Common myeloid progenitor, CD34-positive (primary cell): ENCODE data around the gene MAN1A2.

ENCODE experiments used
- CTCF ChIA-PET: fragments of 350-600 bp; sonication (Branson Sonifier 250); formaldehyde crosslinking; loops from one replicate; lab custom pipeline; 2021; ENCODE audit warnings: antibody characterized with exemption; lab: Charles Lee
- POLR2A ChIA-PET: fragments of 350-600 bp; sonication (Branson Sonifier 250); formaldehyde crosslinking; loops from one replicate; lab custom pipeline; 2021; ENCODE audit warnings: antibody characterized with exemption; lab: Charles Lee
- DNase-seq, 3 donors: peaks; one replicate each; pipeline versions ENCODE4 v3.0.0 to v3.0.0-alpha.2; 2013
- H3K27ac ChIP-seq, 2 experiments: 1 replicate in 1 of 2; 2 replicates in 1 of 2; pipeline ENCODE4 v1.7.0; 2013; ENCODE audit warnings: inconsistent platforms in 2 of 2, low read length in 2 of 2, mild to moderate bottlenecking in 2 of 2, low read depth in 1 of 2, moderate library complexity in 1 of 2; ENCODE audit not compliant: severe bottlenecking in 2 of 2, insufficient read depth in 1 of 2, poor library complexity in 1 of 2
- H3K27me3 ChIP-seq, 5 experiments: replicated peaks in 2 of 5; 1 replicate in 3 of 5; 2 replicates in 2 of 5; pipeline versions ENCODE4 v1.6.1 to v1.7.0; 2013; ENCODE audit warnings: low read length in 4 of 5, mild to moderate bottlenecking in 2 of 5, moderate library complexity in 2 of 5, inconsistent platforms in 1 of 5; ENCODE audit not compliant: insufficient read depth in 5 of 5, control insufficient read depth in 4 of 5
- H3K36me3 ChIP-seq, 4 experiments: 1 replicate in 2 of 4; 2 replicates in 2 of 4; pipeline versions ENCODE4 v1.6.1 to v1.7.0; 2013; ENCODE audit warnings: low read length in 3 of 4, control low read depth in 1 of 4, mild to moderate bottlenecking in 1 of 4; ENCODE audit not compliant: control insufficient read depth in 4 of 4, insufficient read depth in 4 of 4
- H3K4me1 ChIP-seq, 4 experiments: 1 replicate in 3 of 4; 2 replicates in 1 of 4; pipeline versions ENCODE4 v1.6.1 to v1.7.1; 2013; ENCODE audit warnings: low read length in 3 of 4, mild to moderate bottlenecking in 3 of 4, control low read depth in 1 of 4, inconsistent platforms in 1 of 4, moderate library complexity in 1 of 4; ENCODE audit not compliant: control insufficient read depth in 4 of 4, insufficient read depth in 4 of 4; ENCODE audit errors: control extremely low read depth in 1 of 4
- H3K4me3 ChIP-seq, 7 experiments: 1 replicate in 4 of 7; 2 replicates in 3 of 7; pipeline versions ENCODE4 v1.5.1 to v1.7.0; 2013; ENCODE audit warnings: mild to moderate bottlenecking in 7 of 7, low read length in 6 of 7, moderate library complexity in 6 of 7, inconsistent platforms in 2 of 7, low read depth in 2 of 7, control low read depth in 1 of 7; ENCODE audit not compliant: insufficient read depth in 4 of 7, control insufficient read depth in 1 of 7; ENCODE audit errors: extremely low read depth in 1 of 7
- H3K9me3 ChIP-seq, 5 experiments: 1 replicate in 4 of 5; 2 replicates in 1 of 5; pipeline versions ENCODE4 v1.6.1 to v1.7.1; 2013; ENCODE audit warnings: low read length in 4 of 5, mild to moderate bottlenecking in 2 of 5, inconsistent platforms in 1 of 5, low read depth in 1 of 5, moderate library complexity in 1 of 5; ENCODE audit not compliant: control insufficient read depth in 4 of 5, insufficient read depth in 2 of 5; ENCODE audit errors: control extremely low read depth in 1 of 5
- WGBS: methylation state at CpG from one replicate; pipeline ENCODE4 v1.1.5; 2013; ENCODE audit not compliant: insufficient coverage; 5-methylcytosine and 5-hydroxymethylcytosine counted together

Gene MAN1A2

GRCh38 chr1:117370071-117370470 lies 2.8 kb downstream of the MAN1A2 start:
- DNase-seq, result no peak
- peak overlapping the region in 6 of 7 experiments; percentile 19 to 98 (median 54) for H3K4me3 ChIP-seq
- peaks cover 0 to 2% (median 0%) of the 10 kb centered on the region in 4 experiments for H3K36me3 ChIP-seq
- WGBS, result 73% methylated on average over 2 of the region's 2 CpGs
- H3K9me3 ChIP-seq, result no peaks in the 10 kb centered on the region
- H3K4me1 ChIP-seq, result peaks cover 28 to 49% (median 41%) of the 10 kb centered on the region in 4 experiments
- H3K27ac ChIP-seq, result peak overlapping the region in 1 of 2 experiments; percentile 59
- no peaks in the 10 kb centered on the region for H3K27me3 ChIP-seq
- CTCF ChIA-PET, result no interaction called here
- POLR2A ChIA-PET, result no interaction called here

- H3K27ac ChIP-seq, result peak overlapping the region in 1 of 2 experiments; percentile 59
- POLR2A ChIA-PET, result no interaction called here
- no peaks in the 10 kb centered on the region for H3K27me3 ChIP-seq
- H3K4me3 ChIP-seq, result peak overlapping the region in 5 of 7 experiments; percentile 19 to 98 (median 67)
- DNase-seq, result no peak
- H3K9me3 ChIP-seq, result no peaks in the 10 kb centered on the region
- H3K36me3 ChIP-seq, result peaks cover 0 to 2% (median 0%) of the 10 kb centered on the region in 4 experiments
- peaks cover 31 to 45% (median 37%) of the 10 kb centered on the region in 4 experiments for H3K4me1 ChIP-seq
- CTCF ChIA-PET, result no interaction called here
These were observed 3.3 kb downstream of the MAN1A2 start for GRCh38 chr1:117370509-117370908.

GRCh38 chr1:117371441-117372151 lies 4.3 kb downstream of the MAN1A2 start:
- Histone ChIP-seq H3K36me3 (peaks cover 0 to 4% (median 1%) of the 10 kb centered on the region in 4 experiments), H3K4me3 (peak overlapping the region in 3 of 7 experiments; percentile 6 to 36 (median 7)), H3K9me3 (peaks cover 0 to 2% (median 0%) of the 10 kb centered on the region in 5 experiments), H3K4me1 (peaks cover 24 to 37% (median 31%) of the 10 kb centered on the region in 4 experiments), H3K27ac (no peak overlapping the region), H3K27me3 (no peaks in the 10 kb centered on the region)
- POLR2A ChIA-PET, result interaction anchor here (0.6 kb wide), 1 partner anchor 73 kb away, joined by 3 read pairs; no protein-coding TSS in a partner anchor
- no peak for DNase-seq
- WGBS, result 77% methylated on average over 1 of the region's 4 CpGs
- CTCF ChIA-PET, result no interaction called here

- no CpG with 5 or more reads among the region's 5 CpGs for WGBS
- no peak overlapping the region for H3K27ac ChIP-seq
- H3K27me3 ChIP-seq, result no peaks in the 10 kb centered on the region
- CTCF ChIA-PET, result no interaction called here
- DNase-seq, result no peak
- POLR2A ChIA-PET, result no interaction called here
- H3K4me1 ChIP-seq, result peaks cover 24 to 32% (median 28%) of the 10 kb centered on the region in 4 experiments
- H3K36me3 ChIP-seq, result peaks cover 0 to 4% (median 1%) of the 10 kb centered on the region in 4 experiments
- no peak overlapping the region for H3K4me3 ChIP-seq
- H3K9me3 ChIP-seq, result peaks cover 0 to 2% (median 0%) of the 10 kb centered on the region in 5 experiments
These were observed 5.7 kb downstream of the MAN1A2 start for GRCh38 chr1:117372863-117373412.

- ChIA-PET POLR2A (no interaction called here), CTCF (no interaction called here)
- Histone ChIP-seq H3K9me3 (peaks cover 0 to 2% (median 0%) of the 10 kb centered on the region in 5 experiments), H3K36me3 (peaks cover 0 to 4% (median 1%) of the 10 kb centered on the region in 4 experiments), H3K27me3 (no peaks in the 10 kb centered on the region), H3K27ac (no peak overlapping the region), H3K4me1 (peaks cover 14 to 24% (median 19%) of the 10 kb centered on the region in 4 experiments), H3K4me3 (no peak overlapping the region)
- DNase-seq, result no peak
- WGBS, result 100% methylated on average over 3 of the region's 4 CpGs
These were observed 6.7 kb downstream of the MAN1A2 start for GRCh38 chr1:117373932-117374331.

- H3K4me1 ChIP-seq, result peaks cover 4 to 10% (median 8%) of the 10 kb centered on the region in 4 experiments
- H3K9me3 ChIP-seq, result peaks cover 0 to 2% (median 0%) of the 10 kb centered on the region in 5 experiments
- no CpG with 5 or more reads among the region's 1 CpG for WGBS
- no peak overlapping the region for H3K27ac ChIP-seq
- DNase-seq, result no peak
- peaks cover 0 to 4% (median 1%) of the 10 kb centered on the region in 4 experiments for H3K36me3 ChIP-seq
- H3K27me3 ChIP-seq, result no peaks in the 10 kb centered on the region
- ChIA-PET CTCF (no interaction called here), POLR2A (no interaction called here)
- H3K4me3 ChIP-seq, result no peak overlapping the region
These were observed 8.1 kb downstream of the MAN1A2 start for GRCh38 chr1:117375327-117375726.
